GM06990 (cell line): ENCODE measurements around the gene ING3.

Experiments used
- DNase-seq: peaks from one replicate; pipeline ENCODE4 v3.0.0-alpha.2; 2011; ENCODE audit not compliant: insufficient read length; ENCODE audit errors: extremely low read depth
- H3K27me3 ChIP-seq: replicated peaks from 2 replicates; pipeline ENCODE4 v1.6.0; 2011; ENCODE audit warnings: low read length; ENCODE audit not compliant: control insufficient read depth, insufficient read depth
- H3K36me3 ChIP-seq: 2 replicates; pipeline ENCODE4 v1.5.1; 2011; ENCODE audit warnings: low read length; ENCODE audit not compliant: control insufficient read depth, insufficient read depth
- H3K4me3 ChIP-seq: replicated peaks from 2 replicates; pipeline ENCODE4 v1.5.1; 2011; ENCODE audit warnings: low read depth, mild to moderate bottlenecking, control low read depth, low read length
- CTCF ChIP-seq: IDR thresholded peaks from 2 replicates; pipeline ENCODE4 v1.5.1; 2011; ENCODE audit warnings: low read length, control low read depth, mild to moderate bottlenecking, inconsistent platforms; ENCODE audit not compliant: insufficient read depth, poor library complexity, severe bottlenecking

Gene ING3

DNA sequence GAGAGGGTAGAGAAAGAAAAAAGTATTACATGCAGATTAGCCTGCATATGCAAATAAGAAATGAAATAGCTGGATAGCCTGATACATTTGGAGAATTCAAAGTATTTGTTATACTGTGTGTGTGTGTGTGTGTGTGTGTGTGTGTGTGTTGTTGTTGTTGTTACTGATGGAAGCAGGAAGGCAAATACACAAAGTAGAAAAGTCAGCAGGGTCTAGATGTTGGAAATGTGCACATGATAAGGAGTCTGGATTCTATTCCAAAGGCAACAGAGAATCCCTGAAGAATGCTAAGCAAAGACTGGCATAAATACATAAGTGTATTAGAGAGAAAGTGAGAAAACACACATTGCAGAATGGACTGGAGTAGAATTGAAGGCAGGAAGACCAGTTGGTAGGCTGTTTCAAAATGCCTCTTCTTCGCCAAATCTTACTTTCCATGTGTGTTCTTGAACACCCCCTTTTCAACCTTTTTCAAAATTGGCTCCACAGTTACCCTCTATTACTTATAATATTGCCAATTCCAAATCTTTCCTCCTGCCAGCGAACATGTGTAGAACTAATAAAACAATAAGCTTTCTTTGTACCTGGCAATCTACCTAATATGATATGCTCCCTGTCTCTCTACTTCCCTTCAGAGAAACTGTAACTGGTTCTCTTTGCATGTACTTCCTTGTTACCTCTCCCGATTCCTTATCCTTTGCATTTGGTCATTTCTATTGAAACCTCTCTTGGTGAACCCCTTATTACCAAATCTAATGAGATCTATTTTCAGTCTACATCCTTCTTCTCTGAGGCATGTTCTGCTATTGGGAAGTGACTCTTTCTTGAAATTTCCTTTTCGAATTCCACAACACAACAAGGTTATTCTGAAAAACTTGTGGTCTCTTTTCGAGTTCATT is 44.2 kb downstream of the ING3 start:
- Histone ChIP-seq H3K27me3 (no peaks in the 10 kb centered on the region), H3K36me3 (no peaks in the 10 kb centered on the region), H3K4me3 (no peak overlapping the region)
- no peak for TF ChIP-seq CTCF
- no peak for DNase-seq

GRCh38 chr7:120995654-120996053 is 45.1 kb downstream of the ING3 start:
- no peak for DNase-seq
- no peak overlapping the region for H3K4me3 ChIP-seq
- no peaks in the 10 kb centered on the region for H3K36me3 ChIP-seq
- TF ChIP-seq CTCF, result no peak
- no peaks in the 10 kb centered on the region for H3K27me3 ChIP-seq

DNA sequence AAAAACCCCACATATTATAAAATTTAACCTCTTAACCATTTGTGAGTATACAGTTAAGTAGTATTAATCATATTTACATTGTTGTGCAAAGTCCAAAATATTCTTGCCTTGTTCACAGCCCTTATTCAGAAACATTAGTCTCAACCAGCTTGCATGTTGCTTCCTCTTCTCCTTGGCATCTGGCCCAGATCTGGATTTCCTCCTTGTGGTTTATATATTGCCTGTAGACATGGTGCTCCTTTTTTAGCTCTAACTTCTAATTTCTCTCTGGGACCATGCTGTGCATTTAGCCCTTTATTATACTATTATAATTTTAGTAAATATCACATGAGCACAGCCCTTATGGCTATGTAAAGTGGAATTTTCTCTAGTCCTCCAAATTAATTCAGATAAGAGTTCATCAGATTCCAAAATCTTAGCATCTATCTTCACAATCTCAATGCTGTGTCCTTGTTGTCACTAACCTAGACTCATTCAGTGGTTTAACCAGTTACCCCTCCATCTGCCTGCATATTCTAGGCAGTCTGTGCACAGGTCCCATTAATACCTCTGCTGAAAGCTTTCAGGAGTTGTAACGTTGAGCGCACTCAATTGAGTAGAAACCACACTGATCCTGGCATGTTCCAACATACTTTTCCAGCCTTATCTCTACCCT is 45.9 kb downstream of the ING3 start:
- DNase-seq, result no peak
- H3K36me3 ChIP-seq, result no peaks in the 10 kb centered on the region
- TF ChIP-seq CTCF, result no peak
- no peak overlapping the region for H3K4me3 ChIP-seq
- H3K27me3 ChIP-seq, result no peaks in the 10 kb centered on the region

DNA sequence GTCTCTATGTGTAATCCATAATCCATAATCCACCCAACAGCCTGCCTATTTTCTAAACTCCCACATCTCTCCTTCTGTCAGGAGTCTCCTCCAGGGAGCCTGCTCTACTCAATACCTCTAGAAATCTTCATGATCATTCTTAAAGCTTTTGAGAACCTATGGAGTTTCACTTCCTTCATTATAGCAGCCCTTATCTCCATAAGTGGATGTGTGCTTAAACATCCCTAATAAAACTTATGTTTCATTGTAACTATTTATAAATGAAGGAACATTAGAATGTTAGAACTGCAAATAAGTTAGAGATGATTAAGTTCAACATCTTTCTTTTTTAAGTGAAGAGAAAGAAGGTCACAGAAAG is 46.4 kb downstream of the ING3 start:
- Histone ChIP-seq H3K4me3 (no peak overlapping the region), H3K27me3 (no peaks in the 10 kb centered on the region), H3K36me3 (no peaks in the 10 kb centered on the region)
- DNase-seq, result no peak
- TF ChIP-seq CTCF, result no peak

DNA sequence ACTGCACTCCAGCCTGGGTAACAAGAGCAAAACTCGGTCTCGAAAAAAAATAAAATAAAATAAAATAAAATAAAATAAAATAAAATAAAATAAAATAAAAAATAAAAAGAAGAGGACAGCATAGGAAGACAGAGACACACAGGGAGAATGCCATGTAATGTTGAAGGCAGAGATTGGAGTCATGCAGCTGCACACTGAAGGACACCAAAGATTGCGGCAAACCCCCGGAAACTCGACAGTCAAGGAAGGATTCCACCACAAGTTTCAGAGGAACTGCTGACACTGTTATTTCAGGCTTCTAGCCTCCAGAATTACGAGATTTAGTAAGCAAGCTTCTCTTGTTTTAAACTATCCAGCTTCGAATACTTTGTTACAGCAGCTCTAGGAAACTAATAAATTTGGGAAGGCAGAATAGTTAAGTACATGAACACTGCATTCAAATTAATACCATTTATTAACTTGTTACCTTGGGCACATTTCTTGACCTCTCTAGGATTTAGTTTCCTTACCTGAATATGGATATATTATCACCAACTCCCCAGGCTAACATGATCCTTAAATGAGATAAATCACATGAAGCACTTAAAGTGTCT is 47.4 kb downstream of the ING3 start:
- no peak for TF ChIP-seq CTCF
- no peak for DNase-seq
- H3K27me3 ChIP-seq, result no peaks in the 10 kb centered on the region
- H3K4me3 ChIP-seq, result no peak overlapping the region
- H3K36me3 ChIP-seq, result no peaks in the 10 kb centered on the region
